HG03103 (cell line): ENCODE results near the gene FRAS1.
"Not testable (repeated sequence)": the region's sequence is repeated elsewhere in the genome, so short reads cannot be mapped to it uniquely, and the experiment has no call there.

Source experiments
- ATAC-seq: cut with Tn5 transposase; IDR thresholded peaks from one replicate; pipeline ENCODE4 v1.9.1; 2021; ENCODE audit warnings: low read depth; ENCODE audit not compliant: unreplicated experiment

Gene FRAS1

GRCh38 chr4:78205591-78205990, 148.5 kb downstream of the FRAS1 start:
- ATAC-seq = no peak

DNA sequence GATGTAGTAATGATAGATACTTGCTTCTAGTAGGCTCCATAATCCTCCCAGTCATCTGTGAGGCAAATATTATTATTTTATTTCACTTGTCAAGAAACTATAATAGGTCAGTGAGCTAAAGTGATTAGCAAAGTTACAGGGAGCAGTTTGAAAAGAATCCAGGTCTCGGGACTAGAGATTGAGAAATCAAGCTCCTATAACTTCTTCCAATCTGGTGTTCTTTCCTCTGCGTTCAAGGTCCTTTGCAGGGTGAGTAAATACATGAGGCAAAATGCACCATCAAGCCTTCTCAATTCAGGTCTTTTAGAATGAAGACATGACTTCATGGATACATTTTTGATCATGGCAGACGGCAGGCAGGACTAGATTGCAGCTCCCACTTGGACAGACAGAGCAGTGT, 150.4 kb downstream of the FRAS1 start:
- no peak for ATAC-seq

- no peak for ATAC-seq
These were observed 150.8 kb downstream of the FRAS1 start for GRCh38 chr4:78207951-78208350.

- not testable (repeated sequence) for ATAC-seq
These were observed 151.8 kb downstream of the FRAS1 start for GRCh38 chr4:78208896-78209295.

DNA sequence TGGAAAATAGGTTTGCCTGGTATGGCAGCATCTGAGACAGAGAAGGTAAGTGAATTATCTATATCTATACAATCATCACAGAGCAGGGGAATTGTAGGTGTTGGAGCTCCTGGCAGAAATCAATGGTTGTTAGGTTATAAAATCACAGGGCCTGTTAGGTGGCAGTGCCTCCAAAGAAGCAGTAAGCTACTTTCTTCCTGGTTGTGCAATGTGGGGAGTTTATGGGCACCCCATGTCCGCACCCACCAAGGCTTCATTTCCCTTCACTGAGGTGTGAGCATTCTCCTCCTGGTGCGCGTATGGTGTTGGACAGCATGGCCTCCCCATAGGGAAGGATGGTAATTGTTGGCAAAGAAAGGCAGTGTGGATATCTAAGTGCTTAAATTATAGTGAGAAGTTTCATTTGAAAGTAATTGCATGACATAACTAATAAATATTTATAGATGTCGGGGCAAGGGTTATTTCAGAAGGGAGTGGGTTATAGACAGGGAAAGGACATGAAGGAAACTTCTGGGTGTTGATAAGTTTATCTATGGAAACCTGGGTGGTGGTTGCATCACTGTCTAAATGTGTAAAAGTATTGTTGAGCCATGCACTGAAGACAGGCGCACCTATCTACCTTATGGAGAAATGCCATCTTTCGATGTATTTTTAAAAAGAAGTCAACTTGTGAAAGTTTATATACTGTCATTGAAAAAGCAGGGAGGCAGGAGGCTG, 153.7 kb downstream of the FRAS1 start:
- ATAC-seq = no peak

- ATAC-seq = no peak
These were observed 156.1 kb downstream of the FRAS1 start for GRCh38 chr4:78213218-78213617.

GRCh38 chr4:78214078-78214477, 157.0 kb downstream of the FRAS1 start:
- ATAC-seq = no peak

- no peak for ATAC-seq
These were observed 160.4 kb downstream of the FRAS1 start for GRCh38 chr4:78217557-78217956.

GRCh38 chr4:78218260-78218659, 161.1 kb downstream of the FRAS1 start:
- ATAC-seq = no peak

DNA sequence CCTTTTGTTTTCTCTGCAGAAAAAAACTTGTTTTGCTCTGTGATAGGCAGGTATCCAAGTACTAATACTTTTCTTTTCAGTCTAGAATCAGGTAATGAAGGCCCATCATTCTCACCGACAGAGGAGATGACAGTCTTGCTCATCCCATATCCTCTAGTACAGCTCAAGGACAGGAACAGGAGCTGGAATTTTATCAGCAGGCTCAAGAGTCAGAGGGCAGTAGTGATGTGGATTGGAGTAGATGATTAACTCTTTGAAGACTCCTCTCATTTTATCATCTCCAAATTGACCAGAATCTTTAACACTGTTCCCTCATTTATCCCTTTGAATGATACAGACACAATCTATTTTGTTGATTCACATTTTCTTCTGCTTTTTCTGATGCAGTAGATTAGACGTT, 162.7 kb downstream of the FRAS1 start:
- no peak for ATAC-seq

- ATAC-seq = no peak
These were observed 163.2 kb downstream of the FRAS1 start for GRCh38 chr4:78220283-78220682.

GRCh38 chr4:78222575-78223186, 165.6 kb downstream of the FRAS1 start:
- no peak for ATAC-seq

DNA sequence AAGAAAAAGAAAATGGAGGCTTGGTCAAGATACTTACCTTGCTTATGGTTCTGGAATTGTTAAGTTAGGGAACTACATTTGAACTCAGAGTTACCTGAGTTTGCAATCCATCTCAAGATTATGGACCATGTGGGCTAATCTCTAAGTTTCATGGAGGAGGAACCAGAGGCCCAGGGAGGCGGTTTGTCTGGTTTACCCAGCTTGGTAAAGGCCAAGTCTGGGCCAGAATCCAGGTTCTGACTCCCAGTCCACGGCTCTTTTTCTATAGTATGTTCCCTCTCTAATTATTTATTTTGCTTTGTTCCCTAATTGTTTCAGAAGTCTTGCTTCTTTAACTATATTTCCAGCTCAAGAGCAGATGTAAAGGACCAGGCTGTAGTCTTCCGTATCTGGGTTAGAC, 168.1 kb downstream of the FRAS1 start:
- no peak for ATAC-seq

DNA sequence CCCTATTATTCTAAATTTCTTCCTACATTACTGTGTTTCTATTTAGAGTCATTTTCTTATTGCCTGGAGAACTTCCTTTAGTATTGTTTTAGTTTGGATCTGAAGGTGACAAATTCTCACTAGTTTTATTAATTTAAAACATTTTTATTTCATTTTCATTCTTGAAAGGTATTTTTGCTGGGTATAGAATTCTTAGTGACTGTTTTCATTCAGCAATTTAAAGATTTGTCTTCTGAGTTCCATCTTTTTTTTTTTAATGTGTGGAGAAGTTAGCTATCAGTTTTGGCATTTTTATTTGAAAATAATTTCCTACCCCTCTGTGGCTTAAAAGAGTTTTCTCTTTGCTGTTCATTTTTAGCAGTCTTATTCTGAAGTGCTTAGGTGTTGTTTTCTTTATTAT, 169.2 kb downstream of the FRAS1 start:
- no peak for ATAC-seq

DNA sequence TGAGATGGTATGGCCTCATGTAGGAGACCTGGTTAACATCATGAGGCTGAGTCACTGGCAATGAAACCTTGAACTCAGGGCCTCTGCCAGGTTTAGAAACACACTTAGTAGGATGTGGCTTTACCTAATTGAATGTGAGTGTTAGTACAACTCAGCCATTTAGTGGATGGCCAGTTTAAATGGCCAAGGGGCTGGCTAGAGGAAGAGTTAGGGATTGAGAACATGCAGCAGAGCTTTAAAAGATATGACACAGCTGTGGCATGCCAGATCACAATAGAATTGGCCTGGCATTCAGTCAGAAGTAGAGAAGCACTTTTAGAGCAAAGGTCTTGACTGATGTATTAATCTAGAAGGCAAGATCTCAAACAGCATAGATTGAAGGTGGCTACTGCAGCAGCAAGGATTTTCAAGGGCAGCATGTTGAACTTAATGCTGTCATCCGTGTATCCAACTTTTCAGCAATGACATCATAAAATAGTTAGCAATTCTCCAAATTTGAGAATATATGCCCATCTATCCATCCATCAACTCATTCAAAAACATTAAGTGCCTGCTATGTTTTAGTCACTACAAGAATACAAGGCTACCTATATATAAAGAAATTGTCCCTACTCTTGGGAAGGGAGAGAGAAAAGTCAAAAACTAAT, 170.4 kb downstream of the FRAS1 start:
- ATAC-seq = no peak

GRCh38 chr4:78235800-78236199, 178.7 kb downstream of the FRAS1 start:
- no peak for ATAC-seq

GRCh38 chr4:78237360-78237759, 180.2 kb downstream of the FRAS1 start:
- no peak for ATAC-seq

GRCh38 chr4:78242071-78242470, 184.9 kb downstream of the FRAS1 start:
- ATAC-seq = no peak

GRCh38 chr4:78244705-78245485, 187.8 kb downstream of the FRAS1 start:
- ATAC-seq = no peak

GRCh38 chr4:78247536-78248285, 190.6 kb downstream of the FRAS1 start:
- no peak for ATAC-seq
